Smooth muscle cell (in vitro differentiated cells): ENCODE measurements around the gene ARHGAP18. TPM values are rescaled to one million over a fixed set of nuclear protein-coding genes. Genes with fewer than 3 reads are reported as not detected.

Source experiments
- DNase-seq: peaks from one replicate; lab custom pipeline; 2025; ENCODE audit not compliant: unreplicated experiment; lab: John Stamatoyannopoulos, UW
- H2AFZ ChIP-seq: fragments of 200-600 bp; sonication (generic); 2 replicates; pipeline ENCODE4 v1.6.0; 2016; ENCODE audit warnings: antibody characterized with exemption, low read depth, mild to moderate bottlenecking
- H3F3A ChIP-seq: fragments of 200-600 bp; sonication (generic); 2 replicates; pipeline ENCODE4 v1.6.0; 2017; ENCODE audit warnings: antibody characterized with exemption, low read depth
- H3K27ac ChIP-seq: fragments of 200-600 bp; sonication (generic); 2 replicates; pipeline ENCODE4 v1.5.1; 2016; ENCODE audit warnings: low read depth, mild to moderate bottlenecking
- H3K27me3 ChIP-seq: fragments of 200-600 bp; sonication (generic); 2 replicates; pipeline ENCODE4 v1.6.1; 2016; ENCODE audit warnings: low read depth, mild to moderate bottlenecking
- H3K36me3 ChIP-seq: fragments of 200-600 bp; sonication (generic); 2 replicates; pipeline ENCODE4 v1.5.1; 2016; ENCODE audit warnings: low read depth
- H3K4me1 ChIP-seq: fragments of 200-600 bp; sonication (generic); 2 replicates; pipeline ENCODE4 v1.5.1; 2016; ENCODE audit warnings: low read depth
- H3K4me2 ChIP-seq: fragments of 200-600 bp; sonication (generic); 2 replicates; pipeline ENCODE4 v1.6.0; 2016; ENCODE audit warnings: mild to moderate bottlenecking
- H3K4me3 ChIP-seq: fragments of 200-600 bp; sonication (generic); 2 replicates; pipeline ENCODE4 v1.5.1; 2016; ENCODE audit warnings: mild to moderate bottlenecking
- H3K79me2 ChIP-seq: fragments of 200-600 bp; sonication (generic); 2 replicates; pipeline ENCODE4 v1.6.0; 2016; ENCODE audit warnings: low read depth, mild to moderate bottlenecking
- H3K9ac ChIP-seq: fragments of 200-600 bp; sonication (generic); 2 replicates; pipeline ENCODE4 v1.6.0; 2016; ENCODE audit warnings: low read depth
- H3K9me3 ChIP-seq: fragments of 200-600 bp; sonication (generic); replicated peaks from 2 replicates; pipeline ENCODE4 v1.5.1; 2016; ENCODE audit warnings: low read depth
- H4K20me1 ChIP-seq: fragments of 200-600 bp; sonication (generic); 2 replicates; pipeline ENCODE4 v1.6.0; 2016; ENCODE audit warnings: low read depth
- WGBS: methylation state at CpG from one replicate; pipeline ENCODE4 v1.1.7; 2016; ENCODE audit warnings: low lambda C conversion rate; 5-methylcytosine and 5-hydroxymethylcytosine counted together
- polyA plus RNA-seq: library from polyadenylated mRNA; unstranded; fragments of >200 nt; fragmentation: Nextera tagmentation; extraction: Ambion mirVana; gene quantifications from 2 replicates; pipeline ENCODE4 v1.2.1, GENCODE V29; 2016
- total RNA-seq: library from RNA; depleted of rRNA; stranded (reverse); fragments of >200 nt; gene quantifications from 2 replicates; pipeline ENCODE4 v1.2.3, GENCODE V29; 2014
- TF ChIP-seq, protein P1 (sequence below): fragments of 200-600 bp; sonication (generic); IDR thresholded peaks from 2 replicates; pipeline ENCODE4 v1.5.1; 2017; ENCODE audit warnings: borderline replicate concordance, mild to moderate bottlenecking, antibody characterized with exemption; ENCODE audit not compliant: insufficient read depth, poor library complexity, severe bottlenecking

ARHGAP18 gene
- total and polyA plus RNA-seq, 2 experiments from 2014 or later, result 3.2 to 9.6 TPM

DNA sequence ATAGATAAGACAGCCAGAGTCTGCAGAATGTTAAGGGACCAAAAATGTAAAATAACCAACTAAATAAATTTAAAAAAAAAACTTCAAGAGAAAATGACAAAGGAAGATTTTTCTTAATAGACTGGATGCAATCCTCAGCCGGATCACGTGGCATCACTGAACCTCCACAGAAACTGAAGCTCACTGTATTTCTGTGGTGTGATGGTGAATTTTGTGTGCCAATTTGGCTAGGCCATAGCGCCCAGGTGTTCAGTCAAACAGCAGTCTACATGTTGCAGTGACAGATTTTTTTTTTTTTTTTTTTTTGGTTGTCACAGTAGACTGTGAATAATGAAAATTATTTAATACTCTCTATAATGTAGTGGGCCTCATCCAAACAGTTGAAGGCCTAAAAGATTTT, 95.5 kb downstream of the ARHGAP18 start:
- WGBS, result 98% methylated on average over 3 of the region's 3 CpGs
- Histone ChIP-seq H3K27me3 (no peaks in the 10 kb centered on the region), H3K36me3 (no peaks in the 10 kb centered on the region)

DNA sequence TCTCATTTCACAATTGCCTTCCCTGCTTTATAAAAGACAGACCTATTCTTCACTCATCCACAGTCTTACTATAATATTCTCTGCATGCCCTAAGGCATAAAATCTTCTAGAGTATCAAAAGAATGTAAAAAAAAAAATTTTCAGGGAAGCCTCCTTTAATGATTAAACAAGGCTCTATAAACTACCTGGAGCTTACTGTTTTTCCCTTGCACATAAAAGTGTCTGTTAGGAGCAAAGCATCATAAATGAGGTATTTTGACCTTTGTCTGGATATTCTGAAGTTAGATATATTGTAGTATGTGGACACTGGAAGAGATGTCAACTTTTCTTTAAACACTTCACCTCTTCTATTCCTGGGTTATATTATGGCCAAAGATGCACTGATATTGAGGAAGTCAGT, 97.5 kb downstream of the ARHGAP18 start:
- Histone ChIP-seq H4K20me1 (no peaks in the 10 kb centered on the region), H3K4me1 (peaks cover 3% of the 10 kb centered on the region), H3K9me3 (no peaks in the 10 kb centered on the region), H3F3A (no peaks in the 10 kb centered on the region), H3K4me2 (no peak overlapping the region), H3K27me3 (no peaks in the 10 kb centered on the region), H3K36me3 (no peaks in the 10 kb centered on the region), H3K79me2 (no peaks in the 10 kb centered on the region), H2AFZ (no peak overlapping the region), H3K4me3 (no peak overlapping the region), H3K9ac (no peak overlapping the region), H3K27ac (no peak overlapping the region)
- TF ChIP-seq, protein P1, sequence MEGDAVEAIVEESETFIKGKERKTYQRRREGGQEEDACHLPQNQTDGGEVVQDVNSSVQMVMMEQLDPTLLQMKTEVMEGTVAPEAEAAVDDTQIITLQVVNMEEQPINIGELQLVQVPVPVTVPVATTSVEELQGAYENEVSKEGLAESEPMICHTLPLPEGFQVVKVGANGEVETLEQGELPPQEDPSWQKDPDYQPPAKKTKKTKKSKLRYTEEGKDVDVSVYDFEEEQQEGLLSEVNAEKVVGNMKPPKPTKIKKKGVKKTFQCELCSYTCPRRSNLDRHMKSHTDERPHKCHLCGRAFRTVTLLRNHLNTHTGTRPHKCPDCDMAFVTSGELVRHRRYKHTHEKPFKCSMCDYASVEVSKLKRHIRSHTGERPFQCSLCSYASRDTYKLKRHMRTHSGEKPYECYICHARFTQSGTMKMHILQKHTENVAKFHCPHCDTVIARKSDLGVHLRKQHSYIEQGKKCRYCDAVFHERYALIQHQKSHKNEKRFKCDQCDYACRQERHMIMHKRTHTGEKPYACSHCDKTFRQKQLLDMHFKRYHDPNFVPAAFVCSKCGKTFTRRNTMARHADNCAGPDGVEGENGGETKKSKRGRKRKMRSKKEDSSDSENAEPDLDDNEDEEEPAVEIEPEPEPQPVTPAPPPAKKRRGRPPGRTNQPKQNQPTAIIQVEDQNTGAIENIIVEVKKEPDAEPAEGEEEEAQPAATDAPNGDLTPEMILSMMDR, result no peak
- no peak for DNase-seq

More for the DNA sequence above, 95.5 kb downstream of the ARHGAP18 start:
- no peak overlapping the region for H3K4me3 ChIP-seq
- H4K20me1 ChIP-seq, result no peaks in the 10 kb centered on the region
- TF ChIP-seq, protein P1, result no peak
- no peaks in the 10 kb centered on the region for H3F3A ChIP-seq
- no peaks in the 10 kb centered on the region for H3K9me3 ChIP-seq
- no peak overlapping the region for H3K9ac ChIP-seq
- DNase-seq, result no peak
- no peaks in the 10 kb centered on the region for H3K79me2 ChIP-seq
- no peak overlapping the region for H3K27ac ChIP-seq
- H3K4me2 ChIP-seq, result no peak overlapping the region
- H2AFZ ChIP-seq, result no peak overlapping the region
- H3K4me1 ChIP-seq, result no peaks in the 10 kb centered on the region

DNA sequence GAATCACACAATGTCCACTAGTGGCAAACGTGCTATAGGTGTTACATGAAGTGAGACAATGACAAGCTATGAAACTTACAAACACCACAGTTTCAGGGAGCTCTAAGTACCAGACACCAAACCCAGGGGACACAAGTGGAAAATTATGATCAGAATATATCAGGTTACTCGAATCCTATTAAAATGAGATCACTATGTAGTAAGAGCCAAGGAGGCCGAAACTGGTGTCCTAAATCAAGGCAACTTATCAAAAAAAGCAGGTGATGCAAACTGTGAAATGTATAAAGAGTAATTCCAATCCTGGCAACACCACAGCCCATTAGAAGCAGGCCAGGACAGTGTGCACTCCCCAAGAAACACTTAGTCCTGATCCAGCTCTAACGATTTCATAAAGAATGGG, 100.3 kb downstream of the ARHGAP18 start:
- Histone ChIP-seq H3K27me3 (no peaks in the 10 kb centered on the region), H3K4me1 (peaks cover 3% of the 10 kb centered on the region), H3K36me3 (no peaks in the 10 kb centered on the region), H3K27ac (no peak overlapping the region), H3K79me2 (no peaks in the 10 kb centered on the region), H2AFZ (no peak overlapping the region), H4K20me1 (no peaks in the 10 kb centered on the region), H3K4me2 (no peak overlapping the region), H3F3A (no peaks in the 10 kb centered on the region), H3K4me3 (no peak overlapping the region), H3K9me3 (no peaks in the 10 kb centered on the region), H3K9ac (no peak overlapping the region)
- TF ChIP-seq, protein P1, result no peak
- 94% methylated on average over 4 of the region's 4 CpGs for WGBS
- DNase-seq, result no peak

GRCh38 chr6:129608886-129609537, 101.0 kb downstream of the ARHGAP18 start:
- Histone ChIP-seq H3K9ac (no peak overlapping the region), H3K9me3 (no peaks in the 10 kb centered on the region), H3K79me2 (no peaks in the 10 kb centered on the region), H2AFZ (no peak overlapping the region), H3K27ac (no peak overlapping the region), H4K20me1 (no peaks in the 10 kb centered on the region), H3K4me1 (peaks cover 3% of the 10 kb centered on the region), H3F3A (no peaks in the 10 kb centered on the region), H3K4me2 (no peak overlapping the region), H3K27me3 (no peaks in the 10 kb centered on the region), H3K36me3 (no peaks in the 10 kb centered on the region), H3K4me3 (no peak overlapping the region)
- WGBS, result 95% methylated on average over 3 of the region's 3 CpGs
- DNase-seq, result no peak
- TF ChIP-seq, protein P1, result no peak
